Mesendoderm (in vitro differentiated cells): ENCODE results near the gene SLC12A9.

Source experiments
- DNase-seq: peaks from one replicate; pipeline ENCODE4 v3.0.0; 2013
- H2AK5ac ChIP-seq: 2 replicates; pipeline ENCODE4 v1.6.1; 2013; ENCODE audit warnings: low read length, inconsistent platforms
- H2BK120ac ChIP-seq: 2 replicates; pipeline ENCODE4 v1.6.1; 2013; ENCODE audit warnings: low read depth, mild to moderate bottlenecking, low read length, moderate library complexity, mixed read lengths
- H2BK15ac ChIP-seq: replicated peaks from 2 replicates; pipeline ENCODE4 v1.6.1; 2013; ENCODE audit warnings: low read depth, mild to moderate bottlenecking, moderate library complexity
- H2BK5ac ChIP-seq: 2 replicates; pipeline ENCODE4 v1.6.1; 2013; ENCODE audit warnings: low read length, inconsistent platforms
- H3K18ac ChIP-seq: 2 replicates; pipeline ENCODE4 v1.6.1; 2013; ENCODE audit warnings: mild to moderate bottlenecking, low read length, mixed read lengths
- H3K23ac ChIP-seq: one replicate; pipeline ENCODE4 v1.6.1; 2013; ENCODE audit warnings: low read length
- H3K27ac ChIP-seq: 2 replicates; pipeline ENCODE4 v1.5.1; 2013; ENCODE audit warnings: low read depth, mild to moderate bottlenecking, inconsistent platforms, low read length, moderate library complexity
- H3K27me3 ChIP-seq: 2 replicates; pipeline ENCODE4 v1.6.1; 2013; ENCODE audit warnings: low read length, control low read depth, mild to moderate bottlenecking, inconsistent platforms; ENCODE audit not compliant: insufficient read depth, poor library complexity
- H3K36me3 ChIP-seq: 2 replicates; pipeline ENCODE4 v1.6.1; 2013; ENCODE audit warnings: low read length, inconsistent platforms; ENCODE audit not compliant: control insufficient read depth, insufficient read depth
- H3K4ac ChIP-seq: one replicate; pipeline ENCODE4 v1.6.1; 2013; ENCODE audit warnings: low read depth, mild to moderate bottlenecking, low read length, moderate library complexity
- H3K4me1 ChIP-seq: 2 replicates; pipeline ENCODE4 v1.6.1; 2013; ENCODE audit warnings: low read depth, low read length, inconsistent platforms; ENCODE audit not compliant: control insufficient read depth
- H3K4me2 ChIP-seq: 2 replicates; pipeline ENCODE4 v1.6.1; 2013; ENCODE audit warnings: low read length
- H3K4me3 ChIP-seq: 2 replicates; pipeline ENCODE4 v1.5.1; 2013; ENCODE audit warnings: mild to moderate bottlenecking, low read length
- H3K56ac ChIP-seq: one replicate; pipeline ENCODE4 v1.6.1; 2013; ENCODE audit warnings: low read length
- H3K79me1 ChIP-seq: 2 replicates; pipeline ENCODE4 v1.6.1; 2013; ENCODE audit warnings: low read length, inconsistent platforms
- H3K79me2 ChIP-seq: 2 replicates; pipeline ENCODE4 v1.6.1; 2013; ENCODE audit warnings: mild to moderate bottlenecking, low read length; ENCODE audit not compliant: control insufficient read depth, insufficient read depth
- H3K9ac ChIP-seq: 2 replicates; pipeline ENCODE4 v1.6.1; 2013; ENCODE audit warnings: low read length, inconsistent platforms
- H4K5ac ChIP-seq: one replicate; pipeline ENCODE4 v1.6.1; 2013; ENCODE audit warnings: low read length
- H4K8ac ChIP-seq: one replicate; pipeline ENCODE4 v1.6.1; 2013; ENCODE audit warnings: low read depth, mild to moderate bottlenecking, control low read depth, low read length, moderate library complexity
- WGBS: extraction: QIAGEN DNeasy Blood & Tissue Kit; methylation state at CpG from one replicate; pipeline ENCODE4 v1.1.7; 2013; ENCODE audit warnings: low lambda C conversion rate, missing lambda C conversion rate; ENCODE audit not compliant: insufficient coverage; ENCODE audit errors: extremely low coverage; 5-methylcytosine and 5-hydroxymethylcytosine counted together

The SLC12A9 gene

GRCh38 chr7:100865938-100866728 is 13.6 kb downstream of the SLC12A9 start:
- H3K4ac ChIP-seq, result peak overlapping the region; percentile 4
- no peak overlapping the region for H3K4me2 ChIP-seq
- H3K18ac ChIP-seq, result peak overlapping the region; percentile 34
- no peak overlapping the region for H2BK15ac ChIP-seq
- H3K36me3 ChIP-seq, result peaks cover 6% of the 10 kb centered on the region
- no peak overlapping the region for H3K27ac ChIP-seq
- whole genome bisulfite sequencing, result no CpG with 5 or more reads among the region's 46 CpGs
- H2BK5ac ChIP-seq, result no peak overlapping the region
- peak overlapping the region; percentile 93 for H3K56ac ChIP-seq
- H2BK120ac ChIP-seq, result no peak overlapping the region
- DNase-seq, result no peak
- H3K79me2 ChIP-seq, result peaks cover 14% of the 10 kb centered on the region
- no peak overlapping the region for H3K4me3 ChIP-seq
- peak overlapping the region; percentile 96 for H3K9ac ChIP-seq
- peaks cover 4% of the 10 kb centered on the region for H3K79me1 ChIP-seq
- H4K8ac ChIP-seq, result no peak overlapping the region
- H3K27me3 ChIP-seq, result no peaks in the 10 kb centered on the region
- no peak overlapping the region for H3K23ac ChIP-seq
- no peak overlapping the region for H4K5ac ChIP-seq
- peak overlapping the region; percentile 95 for H2AK5ac ChIP-seq
- no peaks in the 10 kb centered on the region for H3K4me1 ChIP-seq

- no peak overlapping the region for H3K23ac ChIP-seq
- H2BK15ac ChIP-seq, result no peak overlapping the region
- H3K79me2 ChIP-seq, result peaks cover 14% of the 10 kb centered on the region
- H3K56ac ChIP-seq, result peak overlapping the region; percentile 93
- H2AK5ac ChIP-seq, result peak overlapping the region; percentile 95
- H3K4me2 ChIP-seq, result peak overlapping the region; percentile 26
- H3K36me3 ChIP-seq, result peaks cover 9% of the 10 kb centered on the region
- H2BK5ac ChIP-seq, result no peak overlapping the region
- H4K5ac ChIP-seq, result no peak overlapping the region
- no peak overlapping the region for H4K8ac ChIP-seq
- peak overlapping the region; percentile 34 for H3K18ac ChIP-seq
- WGBS, result no CpG with 5 or more reads among the region's 5 CpGs
- peak overlapping the region; percentile 71 for H3K27ac ChIP-seq
- no peak for DNase-seq
- H3K4me3 ChIP-seq, result no peak overlapping the region
- peak overlapping the region; percentile 96 for H3K9ac ChIP-seq
- no peak overlapping the region for H2BK120ac ChIP-seq
- peaks cover 6% of the 10 kb centered on the region for H3K79me1 ChIP-seq
- H3K4me1 ChIP-seq, result no peaks in the 10 kb centered on the region
- peak overlapping the region; percentile 4 for H3K4ac ChIP-seq
- H3K27me3 ChIP-seq, result no peaks in the 10 kb centered on the region
Measured at GRCh38 chr7:100866729-100867039, 14.2 kb downstream of the SLC12A9 start.

- Histone ChIP-seq H3K4ac (peak within 1 kb of the TSS; percentile 94), H2AK5ac (peak within 1 kb of the TSS; percentile 95), H3K56ac (peak within 1 kb of the TSS; percentile 93), H3K18ac (peak within 1 kb of the TSS; percentile 86), H3K4me1 (no peaks in the 10 kb centered on the region), H3K23ac (peak within 1 kb of the TSS; percentile 96), H2BK5ac (peak within 1 kb of the TSS; percentile 79), H3K9ac (peak within 1 kb of the TSS; percentile 96), H3K79me1 (peaks cover 6% of the 10 kb centered on the region), H3K36me3 (peaks cover 10% of the 10 kb centered on the region), H3K4me2 (peak within 1 kb of the TSS; percentile 63), H3K27me3 (no peaks in the 10 kb centered on the region), H3K79me2 (peaks cover 14% of the 10 kb centered on the region), H3K4me3 (peak within 1 kb of the TSS; percentile 79), H2BK15ac (no peak within 1 kb of the TSS), H4K5ac (no peak within 1 kb of the TSS), H2BK120ac (peak within 1 kb of the TSS; percentile 31), H4K8ac (peak within 1 kb of the TSS; percentile 43), H3K27ac (peak within 1 kb of the TSS; percentile 71)
- peak; percentile 93 for DNase-seq
- WGBS, result no CpG with 5 or more reads among the region's 42 CpGs
Measured at GRCh38 chr7:100867040-100867775, 14.7 kb downstream of the SLC12A9 start, which contains the start of gene TRIP6. Gene TRIP6, plus strand, starts transcription at chr7:100867387. Its CDS starts 111 bp downstream, at chr7:100867498.

- Histone ChIP-seq H3K4me3 (peak overlapping the region; percentile 79), H3K4me2 (peak overlapping the region; percentile 63), H3K9ac (peak overlapping the region; percentile 96), H3K79me1 (peaks cover 8% of the 10 kb centered on the region), H2AK5ac (no peak overlapping the region), H3K27me3 (no peaks in the 10 kb centered on the region), H3K4ac (peak overlapping the region; percentile 94), H4K5ac (no peak overlapping the region), H3K27ac (peak overlapping the region; percentile 22), H3K23ac (peak overlapping the region; percentile 96), H4K8ac (peak overlapping the region; percentile 43), H3K79me2 (peaks cover 14% of the 10 kb centered on the region), H3K36me3 (peaks cover 12% of the 10 kb centered on the region), H3K18ac (peak overlapping the region; percentile 86), H2BK5ac (peak overlapping the region; percentile 79), H3K4me1 (no peaks in the 10 kb centered on the region), H2BK15ac (no peak overlapping the region), H3K56ac (peak overlapping the region; percentile 93), H2BK120ac (peak overlapping the region; percentile 31)
- peak; percentile 28 for DNase-seq
- WGBS, result no CpG with 5 or more reads among the region's 27 CpGs
Measured at GRCh38 chr7:100867776-100868485, 15.4 kb downstream of the SLC12A9 start.

- Histone ChIP-seq H3K18ac (no peak overlapping the region), H2AK5ac (no peak overlapping the region), H3K56ac (peak overlapping the region; percentile 97), H3K4ac (no peak overlapping the region), H3K23ac (no peak overlapping the region), H3K27ac (peak overlapping the region; percentile 93), H2BK15ac (no peak overlapping the region), H3K4me2 (no peak overlapping the region), H3K79me2 (peaks cover 35% of the 10 kb centered on the region), H3K9ac (no peak overlapping the region), H2BK120ac (no peak overlapping the region), H4K5ac (peak overlapping the region; percentile 36), H3K4me3 (no peak overlapping the region), H3K4me1 (peaks cover 4% of the 10 kb centered on the region), H3K36me3 (peaks cover 17% of the 10 kb centered on the region), H3K27me3 (no peaks in the 10 kb centered on the region), H2BK5ac (no peak overlapping the region), H4K8ac (peak overlapping the region; percentile 96), H3K79me1 (peaks cover 8% of the 10 kb centered on the region)
- no peak for DNase-seq
- WGBS, result no CpG with 5 or more reads among the region's 10 CpGs
Measured at GRCh38 chr7:100873599-100874299, 21.2 kb downstream of the SLC12A9 start.
